ENCODE results near the gene RNF207. TPM values are rescaled to one million over a fixed set of nuclear protein-coding genes. Genes with fewer than 3 reads are reported as not detected.
A peak's percentile ranks its signal among the peaks of the same experiment; 100 is the strongest.

RNF207 gene
- total RNA-seq, 5 donors from 2014 or later (not counting 1 experiment from before 2014, with no cell fraction given): 4.7 to 9.7 (median 6.9) TPM

- Histone ChIP-seq H3K4me1 (ENCODE audit: control insufficient read depth in 1 of 2, extremely low read depth in 1 of 2, insufficient read depth in 2 of 2, low read length in 2 of 2) (peaks cover 6 to 38% of the 10 kb centered on the region in 2 experiments), H3K27ac (ENCODE audit: low read length) (no peak overlapping the region), H3K4me3 (ENCODE audit: control insufficient read depth in 1 of 2, extremely low read depth in 1 of 2, low read length in 1 of 2) (peak overlapping the region in 1 of 2 donors; percentile 3), H3K27me3 (replicated peaks in 1 of 2; ENCODE audit: control insufficient read depth in 2 of 2, extremely low read depth in 1 of 2, insufficient read depth in 2 of 2, low read length in 1 of 2) (peaks cover 3 to 64% of the 10 kb centered on the region in 2 experiments), H3K36me3 (ENCODE audit: control insufficient read depth in 2 of 2, extremely low read depth in 1 of 2, insufficient read depth in 1 of 2, low read length in 1 of 2) (no peaks in the 10 kb centered on the region), H3K9me3 (no peaks in the 10 kb centered on the region)
- no peak overlapping the region for H3K27ac Mint-ChIP-seq
- ATAC-seq (replicated peaks in 1 of 4) (no peak), DNase-seq (no peak)
- ChIA-PET POLR2A (no interaction called here), CTCF (no interaction called here)
- peaks cover 4 to 21% of the 10 kb centered on the region in 2 donors for H3K27me3 Mint-ChIP-seq
- H3K9me3 Mint-ChIP-seq: no peaks in the 10 kb centered on the region
- no peaks in the 10 kb centered on the region for H3K36me3 Mint-ChIP-seq
- peak overlapping the region in 2 of 3 donors; percentile 28 to 50 for H3K4me3 Mint-ChIP-seq
- peaks cover 0 to 22% (median 15%) of the 10 kb centered on the region in 3 donors for H3K4me1 Mint-ChIP-seq
- WGBS (ENCODE audit: insufficient coverage): 94% methylated on average over 8 of the region's 10 CpGs
Measured at GRCh38 chr1:6207921-6208320, 2.0 kb downstream of the RNF207 start.

- Histone ChIP-seq H3K4me3 (ENCODE audit: control insufficient read depth in 1 of 2, extremely low read depth in 1 of 2, low read length in 1 of 2) (peak overlapping the region in 1 of 2 donors; percentile 47), H3K4me1 (ENCODE audit: control insufficient read depth in 1 of 2, extremely low read depth in 1 of 2, insufficient read depth in 2 of 2, low read length in 2 of 2) (peaks cover 6 to 38% of the 10 kb centered on the region in 2 experiments), H3K27ac (ENCODE audit: low read length) (no peak overlapping the region), H3K27me3 (replicated peaks in 1 of 2; ENCODE audit: control insufficient read depth in 2 of 2, extremely low read depth in 1 of 2, insufficient read depth in 2 of 2, low read length in 1 of 2) (peaks cover 3 to 64% of the 10 kb centered on the region in 2 experiments), H3K36me3 (ENCODE audit: control insufficient read depth in 2 of 2, extremely low read depth in 1 of 2, insufficient read depth in 1 of 2, low read length in 1 of 2) (no peaks in the 10 kb centered on the region), H3K9me3 (no peaks in the 10 kb centered on the region)
- DNase-seq: peak in 4 of 35 experiments; percentile 8 to 35 (median 12)
- WGBS (ENCODE audit: insufficient coverage): 4% methylated on average over 97 of the region's 99 CpGs
- Mint-ChIP-seq H3K36me3 (no peaks in the 10 kb centered on the region), H3K4me1 (peaks cover 0 to 22% (median 15%) of the 10 kb centered on the region in 3 donors), H3K9me3 (no peaks in the 10 kb centered on the region), H3K27me3 (peaks cover 4 to 21% of the 10 kb centered on the region in 2 donors), H3K4me3 (peak overlapping the region; percentile 50 to 57 (median 51)), H3K27ac (peak overlapping the region in 1 of 2 donors; percentile 46)
- POLR2A ChIA-PET: no interaction called here
- CTCF ChIA-PET: no interaction called here
- ATAC-seq (replicated peaks in 1 of 4): peak; percentile 14 to 54 (median 36)
Measured at GRCh38 chr1:6208723-6209660, 3.1 kb downstream of the RNF207 start.

DNA sequence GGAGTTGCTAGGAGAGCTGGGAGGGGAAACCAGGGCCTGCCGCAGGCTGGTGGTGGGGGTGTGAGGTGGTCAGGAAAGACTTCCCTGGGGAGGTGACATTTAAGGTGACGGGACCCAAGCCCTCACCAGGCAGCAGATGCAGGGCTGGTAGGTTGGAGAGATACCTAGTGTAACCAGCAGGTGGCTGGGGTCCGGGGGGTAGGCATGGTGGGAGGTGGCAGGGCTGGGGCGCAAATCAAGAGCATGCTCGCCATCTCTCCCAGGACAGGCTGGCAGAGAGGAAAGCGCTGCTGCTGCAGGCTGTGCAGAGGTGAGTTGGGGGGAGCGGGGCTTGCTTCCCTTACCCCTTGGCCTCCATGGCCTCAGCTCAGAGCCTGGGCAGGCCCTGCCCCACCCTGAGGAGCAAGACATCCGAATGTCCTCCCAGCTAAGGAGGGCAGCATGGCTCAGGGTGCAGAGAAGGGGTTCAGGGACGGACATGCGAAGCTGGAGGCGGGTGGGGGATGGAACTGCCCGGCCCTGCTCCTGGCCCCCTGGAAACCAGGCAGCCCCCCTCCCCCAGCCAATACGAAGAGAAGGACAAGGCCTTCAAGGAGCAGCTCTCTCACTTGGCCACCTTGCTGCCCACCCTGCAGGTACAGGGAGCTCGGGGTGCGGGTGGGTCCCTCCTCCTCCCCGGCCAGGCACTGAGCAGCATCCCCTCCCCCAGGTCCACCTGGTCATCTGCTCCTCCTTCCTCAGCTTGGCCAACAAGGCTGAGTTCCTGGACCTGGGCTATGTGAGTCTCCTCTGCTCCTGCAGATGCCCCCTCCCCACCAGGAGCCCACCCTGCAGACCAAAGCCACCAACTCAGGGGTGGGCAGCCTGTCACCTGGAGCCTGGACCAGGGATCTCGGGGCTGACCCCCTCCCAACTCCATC lies 4.0 kb downstream of the RNF207 start:
- H3K4me1 Mint-ChIP-seq: peaks cover 0 to 19% (median 12%) of the 10 kb centered on the region in 3 donors
- H3K9me3 Mint-ChIP-seq: no peaks in the 10 kb centered on the region
- peak overlapping the region; percentile 39 to 46 for H3K27ac Mint-ChIP-seq
- H3K4me3 Mint-ChIP-seq: peak overlapping the region; percentile 45 to 57 (median 50)
- DNase-seq (peak in 5 of 35 experiments; percentile 10 to 35 (median 28)), ATAC-seq (replicated peaks in 1 of 4) (peak in 1 of 4 experiments; percentile 24)
- WGBS (ENCODE audit: insufficient coverage): 75% methylated on average over 11 of the region's 17 CpGs
- H3K4me3 ChIP-seq (ENCODE audit: control insufficient read depth in 1 of 2, extremely low read depth in 1 of 2, low read length in 1 of 2): peak overlapping the region in 1 of 2 donors; percentile 1
- POLR2A ChIA-PET: no interaction called here
- CTCF ChIA-PET: interaction anchor here in 1 of 2 donors (0.5 kb wide), 1 partner anchor 21 kb away, joined by 4 read pairs; no protein-coding TSS in a partner anchor
- H3K27me3 Mint-ChIP-seq: peaks cover 4 to 20% of the 10 kb centered on the region in 2 donors
- H3K27ac ChIP-seq (ENCODE audit: low read length): no peak overlapping the region
- no peaks in the 10 kb centered on the region for H3K36me3 ChIP-seq (ENCODE audit: control insufficient read depth in 2 of 2, extremely low read depth in 1 of 2, insufficient read depth in 1 of 2, low read length in 1 of 2)
- peaks cover 6 to 34% of the 10 kb centered on the region in 2 experiments for H3K4me1 ChIP-seq (ENCODE audit: control insufficient read depth in 1 of 2, extremely low read depth in 1 of 2, insufficient read depth in 2 of 2, low read length in 2 of 2)
- no peaks in the 10 kb centered on the region for H3K36me3 Mint-ChIP-seq
- no peaks in the 10 kb centered on the region for H3K9me3 ChIP-seq
- peaks cover 3 to 61% of the 10 kb centered on the region in 2 experiments for H3K27me3 ChIP-seq (replicated peaks in 1 of 2; ENCODE audit: control insufficient read depth in 2 of 2, extremely low read depth in 1 of 2, insufficient read depth in 2 of 2, low read length in 1 of 2)

DNA sequence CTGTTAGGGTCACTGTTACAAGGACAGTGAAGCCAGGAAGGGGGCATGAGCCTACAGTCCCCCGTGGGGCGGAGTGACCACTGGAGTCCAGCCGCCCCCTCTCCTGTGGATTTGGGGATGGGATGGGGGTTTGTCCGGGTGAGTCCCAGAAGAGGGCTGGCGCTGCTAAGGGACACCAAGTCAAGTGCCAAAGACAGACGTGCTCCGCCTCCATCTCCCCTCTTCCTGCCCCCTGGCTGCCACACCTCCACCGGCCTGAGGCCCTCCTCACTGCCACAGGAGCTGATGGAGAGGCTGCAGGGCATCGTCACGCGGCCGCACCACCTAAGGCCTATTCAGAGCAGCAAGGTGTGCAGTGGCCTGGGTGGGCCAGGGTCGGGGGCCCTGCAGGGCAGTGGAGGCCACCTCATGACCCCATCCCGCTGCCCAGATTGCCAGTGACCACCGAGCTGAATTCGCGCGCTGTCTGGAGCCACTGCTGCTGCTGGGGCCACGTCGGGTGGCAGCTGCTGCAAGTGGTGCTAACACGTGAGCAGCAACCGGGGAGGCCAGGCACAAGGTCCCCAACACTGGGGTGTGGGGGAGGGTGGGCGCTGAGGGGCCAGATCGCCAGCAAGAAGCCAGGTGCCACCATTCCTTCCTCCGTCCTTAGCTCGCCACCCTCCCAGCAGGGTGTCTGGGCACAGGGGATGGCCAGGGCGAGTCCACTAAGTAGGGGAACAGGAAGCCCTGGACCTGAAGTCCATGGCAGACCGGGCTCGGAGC lies 4.9 kb downstream of the RNF207 start:
- CTCF ChIA-PET: interaction anchor here in 1 of 2 donors (0.5 kb wide), 1 partner anchor 20 kb away, joined by 4 read pairs; no protein-coding TSS in a partner anchor
- WGBS (ENCODE audit: insufficient coverage): 98% methylated on average over 8 of the region's 29 CpGs
- peak overlapping the region in 1 of 3 donors; percentile 16 for H3K4me3 Mint-ChIP-seq
- H3K27me3 Mint-ChIP-seq: peaks cover 10 to 20% of the 10 kb centered on the region in 2 donors
- H3K36me3 ChIP-seq (ENCODE audit: control insufficient read depth in 2 of 2, extremely low read depth in 1 of 2, insufficient read depth in 1 of 2, low read length in 1 of 2): no peaks in the 10 kb centered on the region
- peaks cover 6 to 25% of the 10 kb centered on the region in 2 experiments for H3K4me1 ChIP-seq (ENCODE audit: control insufficient read depth in 1 of 2, extremely low read depth in 1 of 2, insufficient read depth in 2 of 2, low read length in 2 of 2)
- H3K4me1 Mint-ChIP-seq: peaks cover 0 to 17% (median 8%) of the 10 kb centered on the region in 3 donors
- H3K9me3 ChIP-seq: no peaks in the 10 kb centered on the region
- H3K4me3 ChIP-seq (ENCODE audit: control insufficient read depth in 1 of 2, extremely low read depth in 1 of 2, low read length in 1 of 2): no peak overlapping the region
- H3K9me3 Mint-ChIP-seq: no peaks in the 10 kb centered on the region
- H3K27ac ChIP-seq (ENCODE audit: low read length): no peak overlapping the region
- POLR2A ChIA-PET: no interaction called here
- peaks cover 3 to 52% of the 10 kb centered on the region in 2 experiments for H3K27me3 ChIP-seq (replicated peaks in 1 of 2; ENCODE audit: control insufficient read depth in 2 of 2, extremely low read depth in 1 of 2, insufficient read depth in 2 of 2, low read length in 1 of 2)
- DNase-seq (no peak), ATAC-seq (replicated peaks in 1 of 4) (no peak)
- H3K27ac Mint-ChIP-seq: no peak overlapping the region
- no peaks in the 10 kb centered on the region for H3K36me3 Mint-ChIP-seq

DNA sequence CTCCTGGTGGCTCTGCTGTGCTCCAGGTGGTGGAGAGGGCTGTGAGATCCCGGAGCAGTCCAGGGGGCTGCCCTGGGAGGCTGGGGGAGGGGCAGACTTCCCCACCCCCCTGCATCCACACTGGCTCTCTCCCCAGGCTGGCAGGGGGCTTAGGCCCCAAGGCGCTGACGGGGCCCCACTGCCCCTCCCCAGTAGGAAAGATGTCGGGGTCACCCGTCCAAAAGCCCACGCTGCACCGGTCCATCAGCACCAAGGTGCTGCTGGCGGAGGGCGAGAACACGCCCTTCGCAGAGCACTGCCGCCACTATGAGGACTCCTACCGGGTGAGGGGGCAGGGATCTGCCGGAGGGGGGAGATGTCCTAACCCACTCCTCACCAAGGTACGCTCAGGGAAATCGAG lies 5.8 kb downstream of the RNF207 start:
- no peak overlapping the region for H3K27ac ChIP-seq (ENCODE audit: low read length)
- peaks cover 3 to 46% of the 10 kb centered on the region in 2 experiments for H3K27me3 ChIP-seq (replicated peaks in 1 of 2; ENCODE audit: control insufficient read depth in 2 of 2, extremely low read depth in 1 of 2, insufficient read depth in 2 of 2, low read length in 1 of 2)
- H3K36me3 Mint-ChIP-seq: no peaks in the 10 kb centered on the region
- H3K27ac Mint-ChIP-seq: no peak overlapping the region
- no peak for ATAC-seq (replicated peaks in 1 of 4)
- peaks cover 12 to 17% of the 10 kb centered on the region in 2 donors for H3K27me3 Mint-ChIP-seq
- H3K9me3 ChIP-seq: no peaks in the 10 kb centered on the region
- peaks cover 0 to 13% (median 8%) of the 10 kb centered on the region in 3 donors for H3K4me1 Mint-ChIP-seq
- CTCF ChIA-PET: no interaction called here
- POLR2A ChIA-PET: no interaction called here
- no peak overlapping the region for H3K4me3 Mint-ChIP-seq
- no peak for DNase-seq
- no peaks in the 10 kb centered on the region for H3K36me3 ChIP-seq (ENCODE audit: control insufficient read depth in 2 of 2, extremely low read depth in 1 of 2, insufficient read depth in 1 of 2, low read length in 1 of 2)
- H3K9me3 Mint-ChIP-seq: no peaks in the 10 kb centered on the region
- WGBS (ENCODE audit: insufficient coverage): 90% methylated on average over 10 of the region's 16 CpGs
- H3K4me1 ChIP-seq (ENCODE audit: control insufficient read depth in 1 of 2, extremely low read depth in 1 of 2, insufficient read depth in 2 of 2, low read length in 2 of 2): peaks cover 4 to 16% of the 10 kb centered on the region in 2 experiments
- no peak overlapping the region for H3K4me3 ChIP-seq (ENCODE audit: control insufficient read depth in 1 of 2, extremely low read depth in 1 of 2, low read length in 1 of 2)

Data from T-cell (primary cell).